Ishikawa (cell line): ENCODE measurements around the gene HSD17B12.
A peak's percentile ranks its signal among the peaks of the same experiment; 100 is the strongest.

ENCODE experiments used
- CEBPB ChIP-seq: IDR thresholded peaks from 2 replicates; pipeline ENCODE4 v1.6.1; 2012
- CREB1 ChIP-seq: IDR thresholded peaks from 2 replicates; pipeline ENCODE4 v1.6.1; 2012; ENCODE audit warnings: low read depth
- EGR1 ChIP-seq: IDR thresholded peaks from 2 replicates; pipeline ENCODE4 v1.6.1; 2012
- EP300 ChIP-seq: IDR thresholded peaks from 2 replicates; pipeline ENCODE4 v1.6.1; 2012; ENCODE audit warnings: borderline replicate concordance
- FOXM1 ChIP-seq: IDR thresholded peaks from 2 replicates; pipeline ENCODE4 v1.6.1; 2012; ENCODE audit warnings: low read depth, borderline replicate concordance
- MAX ChIP-seq: IDR thresholded peaks from 2 replicates; pipeline ENCODE4 v1.6.1; 2012
- NFIC ChIP-seq: IDR thresholded peaks from 2 replicates; pipeline ENCODE4 v1.6.1; 2012
- RAD21 ChIP-seq: IDR thresholded peaks from 2 replicates; pipeline ENCODE4 v1.6.1; 2012; ENCODE audit warnings: low read depth
- REST ChIP-seq: IDR thresholded peaks from 2 replicates; pipeline ENCODE4 v1.6.1; 2012; ENCODE audit warnings: low read depth, mild to moderate bottlenecking
- TAF1 ChIP-seq: IDR thresholded peaks from 2 replicates; pipeline ENCODE4 v1.6.1; 2012; ENCODE audit warnings: low read depth, mild to moderate bottlenecking
- TCF12 ChIP-seq: IDR thresholded peaks from 2 replicates; pipeline ENCODE4 v1.6.1; 2012; ENCODE audit warnings: low read depth
- TEAD4 ChIP-seq: IDR thresholded peaks from 2 replicates; pipeline ENCODE4 v1.6.1; 2012
- USF1 ChIP-seq: IDR thresholded peaks from 2 replicates; pipeline ENCODE4 v1.6.1; 2012
- YY1 ChIP-seq: IDR thresholded peaks from 2 replicates; pipeline ENCODE4 v1.6.1; 2012; ENCODE audit warnings: low read depth
- ZBTB7A ChIP-seq: IDR thresholded peaks from 2 replicates; pipeline ENCODE4 v1.6.1; 2012; ENCODE audit warnings: low read depth

HSD17B12 gene

GRCh38 chr11:43680521-43681400 lies at the start of gene HSD17B12:
TSS of gene HSD17B12 (plus strand) at chr11:43680738. CDS start at chr11:43680828, 90 bp downstream.
- TF ChIP-seq MAX: peak; percentile 16; the same call in 1 of the 2 replicates
- TF ChIP-seq RAD21: no peak
- no peak for TF ChIP-seq USF1
- no peak for TF ChIP-seq CEBPB
- no peak for TF ChIP-seq REST
- peak; percentile 58 for TF ChIP-seq CREB1
- no peak for TF ChIP-seq ZBTB7A
- peak; percentile 88 for TF ChIP-seq TAF1
- no peak; the same call in 1 of the 2 replicates for TF ChIP-seq TCF12
- no peak for TF ChIP-seq EP300
- 0 out of 2 replicates have a peak, but pooled peaks have one; percentile 1 for TF ChIP-seq EGR1
- no peak for TF ChIP-seq FOXM1
- TF ChIP-seq NFIC: 0 out of 2 replicates have a peak, but pooled peaks have one; percentile 2
- TF ChIP-seq YY1: peak; percentile 53; the same call in 1 of the 2 replicates
- no peak for TF ChIP-seq TEAD4

- TF ChIP-seq ZBTB7A (no peak), NFIC (no peak), EP300 (no peak), CREB1 (no peak), FOXM1 (no peak), CEBPB (no peak), RAD21 (no peak), YY1 (no peak), REST (no peak), TCF12 (no peak), TAF1 (no peak), TEAD4 (no peak), USF1 (no peak), MAX (no peak), EGR1 (no peak)
Measured at GRCh38 chr11:43631732-43632131, 48.8 kb upstream of the HSD17B12 start.

- TF ChIP-seq CREB1: no peak
- TF ChIP-seq EP300: no peak
- no peak for TF ChIP-seq TCF12
- no peak for TF ChIP-seq TEAD4
- TF ChIP-seq TAF1: no peak
Measured at GRCh38 chr11:43632181-43632580, 48.4 kb upstream of the HSD17B12 start.

GRCh38 chr11:43638717-43639116 lies 41.8 kb upstream of the HSD17B12 start:
- no peak for TF ChIP-seq TAF1
- no peak for TF ChIP-seq MAX
- no peak for TF ChIP-seq FOXM1
- no peak for TF ChIP-seq CREB1
- TF ChIP-seq ZBTB7A: no peak

GRCh38 chr11:43639224-43639623 lies 41.3 kb upstream of the HSD17B12 start:
- TF ChIP-seq FOXM1: no peak
- TF ChIP-seq NFIC: no peak
- TF ChIP-seq CREB1: no peak
- TF ChIP-seq EGR1: no peak
- no peak for TF ChIP-seq TCF12
- TF ChIP-seq CEBPB: no peak
- TF ChIP-seq EP300: no peak
- TF ChIP-seq TAF1: no peak
- TF ChIP-seq TEAD4: no peak
- TF ChIP-seq RAD21: no peak
- TF ChIP-seq ZBTB7A: no peak
- TF ChIP-seq MAX: no peak
- TF ChIP-seq USF1: no peak
- TF ChIP-seq YY1: no peak
- TF ChIP-seq REST: no peak
